Measurements from ENCODE around the gene DGKG. TPM values are rescaled to one million over a fixed set of nuclear protein-coding genes. Genes with fewer than 3 reads are reported as not detected.

Gene DGKG
- total and polyA plus RNA-seq, 10 of the 15 experiments (the other 5 are each of a cell fraction or from before 2014, with no cell fraction given) = 0.39 to 6.2 (median 4.7) TPM

- no peak for TF ChIP-seq ZBTB4 (CRISPR knock-in tag; IDR thresholded peaks at IDR 0.05)
- no peak for TF ChIP-seq GABPA (IDR thresholded peaks at IDR 0.05; ENCODE audit: low read depth)
- TF ChIP-seq YBX1 (IDR thresholded peaks at IDR 0.05) = no peak
- TF ChIP-seq RAD51 (IDR thresholded peaks at IDR 0.05) = peak; percentile 30; the same call in 1 of the 2 replicates
- no peak for TF ChIP-seq ZNF687 (IDR thresholded peaks at IDR 0.05)
- no peak for TF ChIP-seq CBX3 (IDR thresholded peaks at IDR 0.05; ENCODE audit: borderline replicate concordance, low read depth)
- TF ChIP-seq ATF3 (IDR thresholded peaks at IDR 0.05; ENCODE audit: borderline replicate concordance, extremely low read depth, low read depth, low read length) = no peak
- TF ChIP-seq KAT2A (conservative IDR thresholded peaks at IDR 0.05; ENCODE audit: control insufficient read depth, low read depth, low read length) = no peak
- TF ChIP-seq ETV6 (conservative IDR thresholded peaks at IDR 0.05 in 1 of 2, IDR thresholded peaks at IDR 0.05 in 1 of 2; ENCODE audit: borderline replicate concordance in 1 of 2, low read depth in 1 of 2) = peak in 1 of 2 experiments; percentile 89; a peak in 1 of 4 replicates
- no peak for TF ChIP-seq USF2 (IDR thresholded peaks at IDR 0.05; ENCODE audit: borderline replicate concordance, low read depth, low read length)
- TF ChIP-seq E2F8 (IDR thresholded peaks at IDR 0.05; ENCODE audit: low read depth, partially characterized antibody) = peak; percentile 25
- TF ChIP-seq SP1 (IDR thresholded peaks at IDR 0.05; ENCODE audit: low read depth, low read length) = peak; percentile 49
- peak; percentile 85 for TF ChIP-seq IKZF1 (conservative IDR thresholded peaks at IDR 0.05)
- TF ChIP-seq MEF2B (IDR thresholded peaks at IDR 0.05; ENCODE audit: partially characterized antibody, poor library complexity, severe bottlenecking) = peak; percentile 85
Measured at GRCh38 chr3:186217820-186218164, 144.2 kb downstream of the DGKG start (continued).
